B cell (primary cell): ENCODE measurements around the gene KIAA1217. TPM values are rescaled to one million over a fixed set of nuclear protein-coding genes. Genes with fewer than 3 reads are reported as not detected.

ENCODE experiments used
- ATAC-seq: fragments of 200-7000 bp; cut with Tn5 transposase; one replicate; pipeline ENCODE4 v1.10.0; 2021; ENCODE audit warnings: low read depth, mild to moderate bottlenecking, moderate number of reproducible peaks, moderate library complexity
- CTCF ChIA-PET: fragments of 350-600 bp; sonication (Branson Sonifier 250); formaldehyde crosslinking; loops from one replicate; lab custom pipeline; 2021; ENCODE audit warnings: antibody characterized with exemption, inconsistent platforms; lab: Charles Lee
- POLR2A ChIA-PET: fragments of 350-600 bp; sonication (Branson Sonifier 250); formaldehyde crosslinking; loops from one replicate; lab custom pipeline; 2021; ENCODE audit warnings: antibody characterized with exemption; lab: Charles Lee
- DNase-seq: peaks from one replicate; pipeline ENCODE4 v3.0.0; 2013
- H2AFZ ChIP-seq: 2 replicates; pipeline ENCODE4 v1.6.1; 2012; ENCODE audit warnings: mild to moderate bottlenecking, low read depth, low read length; ENCODE audit not compliant: insufficient read depth, poor library complexity, severe bottlenecking
- H3K27ac ChIP-seq, 2 donors: 1 replicate in 1 of 2; 2 replicates in 1 of 2; pipeline ENCODE4 v1.5.1; 2012 to 2013; ENCODE audit warnings: low read length in 2 of 2, mild to moderate bottlenecking in 2 of 2, moderate library complexity in 1 of 2
- H3K27me3 ChIP-seq, 4 experiments: fragments of 200-600 bp in 1 of 4; sonication (generic) in 1 of 4; replicated peaks in 1 of 4; 1 replicate in 2 of 4; 2 replicates in 2 of 4; pipeline versions ENCODE4 v1.6.1 to v1.7.0; 2013 to 2016; ENCODE audit warnings: low read length in 3 of 4, mild to moderate bottlenecking in 2 of 4, mixed read lengths in 1 of 4, moderate library complexity in 1 of 4; ENCODE audit not compliant: insufficient read depth in 4 of 4, control insufficient read depth in 3 of 4; ENCODE audit errors: control extremely low read depth in 1 of 4
- H3K36me3 ChIP-seq, 2 experiments: replicated peaks in 1 of 2; 1 replicate in 1 of 2; 2 replicates in 1 of 2; pipeline versions ENCODE4 v1.6.1 to v1.7.1; 2013; ENCODE audit warnings: low read length in 1 of 2; ENCODE audit not compliant: insufficient read depth in 2 of 2, control insufficient read depth in 1 of 2; ENCODE audit errors: control extremely low read depth in 1 of 2, extremely low read depth in 1 of 2
- H3K4me1 ChIP-seq, 2 donors: fragments of 200-600 bp in 1 of 2; sonication (generic) in 1 of 2; 1 replicate in 1 of 2; 2 replicates in 1 of 2; pipeline versions ENCODE4 v1.5.1 to v1.6.1; 2013 to 2017; ENCODE audit warnings: low read length in 2 of 2; ENCODE audit not compliant: control insufficient read depth in 2 of 2, insufficient read depth in 2 of 2
- H3K4me2 ChIP-seq: replicated peaks from 2 replicates; pipeline ENCODE3; 2012; ENCODE audit warnings: mild to moderate bottlenecking, low read depth, low read length; ENCODE audit not compliant: poor library complexity, severe bottlenecking
- H3K4me3 ChIP-seq, 5 experiments: fragments of 200-600 bp in 1 of 5; sonication (generic) in 1 of 5; 1 replicate in 3 of 5; 2 replicates in 2 of 5; pipeline versions ENCODE4 v1.5.1 to v1.7.0; 2011 to 2016; ENCODE audit warnings: low read length in 4 of 5, mild to moderate bottlenecking in 4 of 5, low read depth in 2 of 5, control low read depth in 1 of 5, moderate library complexity in 1 of 5; ENCODE audit not compliant: insufficient read depth in 1 of 5; ENCODE audit errors: control extremely low read depth in 1 of 5, extremely low read depth in 1 of 5
- H3K79me2 ChIP-seq: fragments of 200-600 bp; sonication (generic); one replicate; pipeline ENCODE4 v1.6.0; 2016; ENCODE audit warnings: low read length; ENCODE audit not compliant: control insufficient read depth, insufficient read depth
- H3K9ac ChIP-seq: fragments of 200-600 bp; sonication (generic); 2 replicates; pipeline ENCODE4 v1.6.1; 2017; ENCODE audit warnings: mild to moderate bottlenecking, low read length, moderate library complexity
- H3K9me3 ChIP-seq, 3 donors: one replicate each; pipeline versions ENCODE4 v1.6.1 to v1.7.1; 2013; ENCODE audit warnings: low read length in 2 of 3; ENCODE audit not compliant: control insufficient read depth in 2 of 3, insufficient read depth in 1 of 3; ENCODE audit errors: control extremely low read depth in 1 of 3
- H4K20me1 ChIP-seq: 2 replicates; pipeline ENCODE4 v1.6.0; 2012; ENCODE audit warnings: mild to moderate bottlenecking, low read length; ENCODE audit not compliant: insufficient read depth, control insufficient read depth, poor library complexity, severe bottlenecking
- H3K27ac Mint-ChIP-seq: one replicate; pipeline ENCODE4 v1.8.0; 2021; ENCODE audit warnings: mixed read lengths
- H3K27me3 Mint-ChIP-seq: one replicate; pipeline ENCODE4 v1.8.0; 2021; ENCODE audit warnings: mixed read lengths
- H3K4me1 Mint-ChIP-seq: one replicate; pipeline ENCODE4 v1.8.0; 2021; ENCODE audit warnings: mixed read lengths
- H3K4me3 Mint-ChIP-seq: one replicate; pipeline ENCODE4 v1.8.0; 2021; ENCODE audit warnings: mixed read lengths
- H3K9me3 Mint-ChIP-seq: one replicate; pipeline ENCODE4 v1.8.0; 2022; ENCODE audit warnings: mixed read lengths; ENCODE audit not compliant: insufficient read depth
- CTCF ChIP-seq: fragments of 200-600 bp; IDR thresholded peaks from one replicate; pipeline ENCODE4 v1.8.0; 2022; ENCODE audit warnings: antibody characterized with exemption, mild to moderate bottlenecking
- EZH2 ChIP-seq: IDR thresholded peaks from 2 replicates; pipeline ENCODE4 v1.6.1; 2012; ENCODE audit warnings: borderline replicate concordance, low read depth, mild to moderate bottlenecking, moderate library complexity, low read length; ENCODE audit not compliant: insufficient read depth, poor library complexity, severe bottlenecking
- WGBS: methylation state at CpG from one replicate; pipeline ENCODE4 v1.1.5; 2013; ENCODE audit warnings: missing lambda C conversion rate; ENCODE audit not compliant: insufficient coverage; 5-methylcytosine and 5-hydroxymethylcytosine counted together
- intact Hi-C: fragments of 100-400 bp; cut with micrococcal nuclease; formaldehyde crosslinking; loops from one replicate; pipeline ENCODE4 v1.10.0; 2022
- polyA plus RNA-seq: library from polyadenylated mRNA; depleted of rRNA; stranded (reverse); fragments of >200 nt; gene quantifications from 2 replicates; pipeline ENCODE4 v1.2.3, GENCODE V29; 2012
- total RNA-seq, 2 donors: library from RNA; stranded (reverse); fragments of 120-200 nt in 1 of 2; gene quantifications; 1 replicate in 1 of 2; 2 replicates in 1 of 2; pipeline versions ENCODE4 v1.2.3 to v1.2.4, GENCODE V29; 2013 to 2022

The KIAA1217 gene
- total and polyA plus RNA-seq, 2 donors (not counting 1 experiment from before 2014, with no cell fraction given): 0.67 TPM; not detected in 1

GRCh38 chr10:24346877-24347519, 138.1 kb downstream of the KIAA1217 start:
- POLR2A ChIA-PET: no interaction called here
- TF ChIP-seq EZH2 (no peak), CTCF (no peak)
- Mint-ChIP-seq H3K27ac (no peak overlapping the region), H3K4me3 (no peak overlapping the region), H3K4me1 (no peaks in the 10 kb centered on the region), H3K9me3 (no peaks in the 10 kb centered on the region), H3K27me3 (no peaks in the 10 kb centered on the region)
- ATAC-seq (no peak), DNase-seq (no peak)
- WGBS: no CpG with 5 or more reads among the region's 5 CpGs
- CTCF ChIA-PET: no interaction called here
- H3K4me1 ChIP-seq: no peaks in the 10 kb centered on the region
- H3K27me3 ChIP-seq: no peaks in the 10 kb centered on the region
- H3K4me2 ChIP-seq: no peak overlapping the region
- no peak overlapping the region for H3K27ac ChIP-seq
- no peak overlapping the region for H3K4me3 ChIP-seq
- intact Hi-C loops: no loop called here
- H3K9ac ChIP-seq: no peak overlapping the region
- H2AFZ ChIP-seq: no peak overlapping the region
- H3K9me3 ChIP-seq: no peaks in the 10 kb centered on the region
- no peaks in the 10 kb centered on the region for H3K79me2 ChIP-seq
- H3K36me3 ChIP-seq: no peaks in the 10 kb centered on the region
- no peaks in the 10 kb centered on the region for H4K20me1 ChIP-seq

- Histone ChIP-seq H3K4me2 (no peak overlapping the region), H4K20me1 (no peaks in the 10 kb centered on the region), H3K36me3 (no peaks in the 10 kb centered on the region), H3K9me3 (no peaks in the 10 kb centered on the region), H3K4me1 (no peaks in the 10 kb centered on the region), H3K79me2 (no peaks in the 10 kb centered on the region), H3K27me3 (no peaks in the 10 kb centered on the region), H2AFZ (no peak overlapping the region), H3K4me3 (no peak overlapping the region), H3K27ac (no peak overlapping the region), H3K9ac (no peak overlapping the region)
- DNase-seq: no peak
- ATAC-seq: no peak
- WGBS: 72% methylated on average over 3 of the region's 3 CpGs
- H3K4me3 Mint-ChIP-seq: no peak overlapping the region
- no peak overlapping the region for H3K27ac Mint-ChIP-seq
- TF ChIP-seq EZH2 (no peak), CTCF (no peak)
- ChIA-PET POLR2A (no interaction called here), CTCF (no interaction called here)
- H3K27me3 Mint-ChIP-seq: no peaks in the 10 kb centered on the region
- H3K4me1 Mint-ChIP-seq: no peaks in the 10 kb centered on the region
- no peaks in the 10 kb centered on the region for H3K9me3 Mint-ChIP-seq
- intact Hi-C loops: no loop called here
These were observed 140.6 kb downstream of the KIAA1217 start for GRCh38 chr10:24349379-24350001.
